Measurements from ENCODE around the gene CFAP45. TPM values are rescaled to one million over a fixed set of nuclear protein-coding genes. Genes with fewer than 3 reads are reported as not detected.

CFAP45 gene
- total RNA-seq, 2 experiments from 2014 or later = 0.63 TPM; not detected in 1

DNA sequence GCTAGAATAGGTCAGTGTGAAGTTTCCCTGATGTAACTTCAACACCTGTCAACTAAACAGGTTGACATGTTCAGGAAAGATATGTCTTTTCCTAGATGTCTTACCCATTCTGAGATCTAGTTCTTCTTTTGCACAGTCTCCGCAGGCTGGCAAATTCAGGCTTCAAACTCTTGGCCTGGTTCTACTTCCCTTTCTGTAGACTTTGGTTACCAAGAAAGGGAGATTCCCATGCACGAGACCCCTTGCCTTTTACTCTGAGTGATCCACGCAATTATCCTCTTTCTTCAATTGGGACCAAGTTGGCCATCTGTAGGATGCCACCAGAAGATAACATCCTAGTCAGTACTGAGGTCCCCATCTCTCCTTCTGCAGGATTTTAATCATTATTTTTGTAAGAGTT is 2.0 kb downstream of the CFAP45 start:
- BruUV-seq (replicated peaks) = no TSS peak
- intact Hi-C loops (cut with micrococcal nuclease; ENCODE audit: unreplicated experiment) = no loop called here

DNA sequence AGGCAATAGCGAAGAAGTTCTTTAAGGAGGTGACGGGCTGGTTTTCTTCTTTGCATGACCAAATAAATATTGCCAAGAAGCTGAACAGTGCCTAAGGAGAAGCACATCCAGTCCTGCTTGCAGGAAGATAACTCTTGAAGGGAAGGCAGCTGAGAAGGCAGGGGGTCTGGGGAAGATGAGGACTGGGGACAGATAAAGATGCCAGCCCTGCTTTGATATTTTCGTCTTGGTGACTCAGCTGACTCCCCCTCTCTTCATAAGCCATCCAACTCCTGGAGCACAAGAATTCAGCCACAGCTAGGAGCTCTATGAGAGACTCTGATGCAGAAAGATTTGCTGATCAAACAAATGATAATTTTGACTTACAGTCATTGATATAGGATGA is 3.4 kb downstream of the CFAP45 start:
- no peak overlapping the region for H3K4me3 ChIP-seq (ENCODE audit: low read depth, low read length, poor library complexity, severe bottlenecking)
- CTCF ChIA-PET (ENCODE audit: unreplicated experiment) = no interaction called here
- no peak overlapping the region for H2AFZ ChIP-seq (ENCODE audit: low read length)
- no peak overlapping the region for H3K4me2 ChIP-seq (ENCODE audit: low read length)
- no peaks in the 10 kb centered on the region for H4K20me1 ChIP-seq (ENCODE audit: insufficient read depth, low read length)
- POLR2A ChIA-PET = no interaction called here
- BruUV-seq (replicated peaks) = no TSS peak
- no peaks in the 10 kb centered on the region for H3K4me1 ChIP-seq (ENCODE audit: insufficient read depth, low read length, poor library complexity, severe bottlenecking)
- no peaks in the 10 kb centered on the region for H3K9me2 ChIP-seq (ENCODE audit: insufficient read depth, low read length)
- H3K27ac ChIP-seq (ENCODE audit: low read depth, low read length, poor library complexity, severe bottlenecking) = no peak overlapping the region
- H3K9me3 ChIP-seq (ENCODE audit: low read length) = no peaks in the 10 kb centered on the region
- no peaks in the 10 kb centered on the region for H3K36me3 ChIP-seq (ENCODE audit: insufficient read depth, low read length)
- intact Hi-C loops (cut with micrococcal nuclease; ENCODE audit: unreplicated experiment) = no loop called here
- no peaks in the 10 kb centered on the region for H3K79me2 ChIP-seq (ENCODE audit: insufficient read depth, low read depth, low read length)
- TF ChIP-seq EZH2phosphoT487 (IDR thresholded peaks at IDR 0.05; ENCODE audit: borderline replicate concordance, low read depth, low read length) = no peak
- TF ChIP-seq, protein P1, sequence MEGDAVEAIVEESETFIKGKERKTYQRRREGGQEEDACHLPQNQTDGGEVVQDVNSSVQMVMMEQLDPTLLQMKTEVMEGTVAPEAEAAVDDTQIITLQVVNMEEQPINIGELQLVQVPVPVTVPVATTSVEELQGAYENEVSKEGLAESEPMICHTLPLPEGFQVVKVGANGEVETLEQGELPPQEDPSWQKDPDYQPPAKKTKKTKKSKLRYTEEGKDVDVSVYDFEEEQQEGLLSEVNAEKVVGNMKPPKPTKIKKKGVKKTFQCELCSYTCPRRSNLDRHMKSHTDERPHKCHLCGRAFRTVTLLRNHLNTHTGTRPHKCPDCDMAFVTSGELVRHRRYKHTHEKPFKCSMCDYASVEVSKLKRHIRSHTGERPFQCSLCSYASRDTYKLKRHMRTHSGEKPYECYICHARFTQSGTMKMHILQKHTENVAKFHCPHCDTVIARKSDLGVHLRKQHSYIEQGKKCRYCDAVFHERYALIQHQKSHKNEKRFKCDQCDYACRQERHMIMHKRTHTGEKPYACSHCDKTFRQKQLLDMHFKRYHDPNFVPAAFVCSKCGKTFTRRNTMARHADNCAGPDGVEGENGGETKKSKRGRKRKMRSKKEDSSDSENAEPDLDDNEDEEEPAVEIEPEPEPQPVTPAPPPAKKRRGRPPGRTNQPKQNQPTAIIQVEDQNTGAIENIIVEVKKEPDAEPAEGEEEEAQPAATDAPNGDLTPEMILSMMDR (conservative IDR thresholded peaks at IDR 0.05; ENCODE audit: low read length) = no peak
- DNase-seq (ENCODE audit: low spot score) = no peak

More for the DNA sequence above, 2.0 kb downstream of the CFAP45 start:
- Histone ChIP-seq H3K4me2 (ENCODE audit: low read length) (no peak overlapping the region), H3K79me2 (ENCODE audit: insufficient read depth, low read depth, low read length) (no peaks in the 10 kb centered on the region), H3K9me3 (ENCODE audit: low read length) (no peaks in the 10 kb centered on the region), H3K4me3 (ENCODE audit: low read depth, low read length, poor library complexity, severe bottlenecking) (no peak overlapping the region), H3K9me2 (ENCODE audit: insufficient read depth, low read length) (no peaks in the 10 kb centered on the region), H3K4me1 (ENCODE audit: insufficient read depth, low read length, poor library complexity, severe bottlenecking) (no peaks in the 10 kb centered on the region), H3K36me3 (ENCODE audit: insufficient read depth, low read length) (no peaks in the 10 kb centered on the region), H3K27ac (ENCODE audit: low read depth, low read length, poor library complexity, severe bottlenecking) (no peak overlapping the region), H4K20me1 (ENCODE audit: insufficient read depth, low read length) (no peaks in the 10 kb centered on the region), H2AFZ (ENCODE audit: low read length) (no peak overlapping the region)
- TF ChIP-seq, protein P1 (conservative IDR thresholded peaks at IDR 0.05; ENCODE audit: low read length) = no peak
- TF ChIP-seq EZH2phosphoT487 (IDR thresholded peaks at IDR 0.05; ENCODE audit: borderline replicate concordance, low read depth, low read length) = no peak
- POLR2A ChIA-PET = no interaction called here
- no peak for DNase-seq (ENCODE audit: low spot score)
- CTCF ChIA-PET (ENCODE audit: unreplicated experiment) = no interaction called here

DNA sequence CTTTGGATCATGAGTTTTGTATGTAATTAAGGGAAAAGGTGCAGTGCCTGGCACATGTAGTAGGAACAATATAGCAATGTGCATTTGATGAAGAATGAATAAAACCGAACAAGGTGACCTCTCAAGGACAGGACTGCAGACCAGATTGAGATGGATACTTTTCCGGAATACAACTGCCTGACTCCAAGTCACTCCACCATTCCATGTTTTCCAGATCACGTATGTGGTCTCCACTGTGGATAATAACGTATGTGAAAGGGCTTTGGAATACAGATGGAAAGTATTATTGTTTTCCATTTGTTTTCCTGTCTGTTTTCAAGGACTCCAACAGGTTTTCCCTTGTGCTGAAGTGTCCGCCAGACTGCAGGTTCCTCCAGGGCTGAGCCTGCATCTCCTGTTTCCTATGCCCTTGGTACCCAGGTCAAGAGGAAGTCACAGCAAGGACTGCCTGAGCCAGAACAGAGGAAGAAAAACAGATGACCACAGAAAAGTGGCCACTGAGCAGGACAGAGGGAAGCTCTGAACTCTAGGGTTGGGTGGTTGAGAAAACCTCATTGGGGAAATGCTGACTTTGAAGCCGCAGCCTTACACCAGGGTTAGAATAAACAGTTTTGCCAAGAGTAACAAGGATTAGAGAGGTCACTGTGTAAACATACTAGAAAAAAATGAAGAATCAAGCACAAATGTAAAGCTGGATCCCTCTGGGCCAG is 4.0 kb downstream of the CFAP45 start:
- POLR2A ChIA-PET = no interaction called here
- no peaks in the 10 kb centered on the region for H3K79me2 ChIP-seq (ENCODE audit: insufficient read depth, low read depth, low read length)

More for the DNA sequence above, 4.0 kb downstream of the CFAP45 start:
- no peak for DNase-seq (ENCODE audit: low spot score)
- Histone ChIP-seq H3K4me2 (ENCODE audit: low read length) (no peak overlapping the region), H2AFZ (ENCODE audit: low read length) (no peak overlapping the region), H3K9me2 (ENCODE audit: insufficient read depth, low read length) (no peaks in the 10 kb centered on the region), H3K27ac (ENCODE audit: low read depth, low read length, poor library complexity, severe bottlenecking) (no peak overlapping the region), H3K4me1 (ENCODE audit: insufficient read depth, low read length, poor library complexity, severe bottlenecking) (no peaks in the 10 kb centered on the region), H3K9me3 (ENCODE audit: low read length) (no peaks in the 10 kb centered on the region), H4K20me1 (ENCODE audit: insufficient read depth, low read length) (no peaks in the 10 kb centered on the region), H3K4me3 (ENCODE audit: low read depth, low read length, poor library complexity, severe bottlenecking) (no peak overlapping the region), H3K36me3 (ENCODE audit: insufficient read depth, low read length) (no peaks in the 10 kb centered on the region)
- intact Hi-C loops (cut with micrococcal nuclease; ENCODE audit: unreplicated experiment) = no loop called here
- BruUV-seq (replicated peaks) = no TSS peak
- CTCF ChIA-PET (ENCODE audit: unreplicated experiment) = no interaction called here
- TF ChIP-seq, protein P1 (conservative IDR thresholded peaks at IDR 0.05; ENCODE audit: low read length) = no peak
- no peak for TF ChIP-seq EZH2phosphoT487 (IDR thresholded peaks at IDR 0.05; ENCODE audit: borderline replicate concordance, low read depth, low read length)

All from OCI-LY7 (cell line).